WTC11 (cell line): ENCODE measurements around the gene ADCY1.

Experiments used
- ATF1 ChIP-seq: sonication (generic); formaldehyde crosslinking; IDR thresholded peaks from 2 replicates; pipeline ENCODE4 v1.8.1; 2023; ENCODE audit warnings: mild to moderate bottlenecking, moderate library complexity, missing genetic modification reagents
- FOXJ3 ChIP-seq: sonication (generic); formaldehyde crosslinking; IDR thresholded peaks from 2 replicates; pipeline ENCODE4 v1.9.0; 2021; ENCODE audit warnings: missing genetic modification reagents, mild to moderate bottlenecking, borderline replicate concordance
- NR1H2 ChIP-seq: sonication (generic); formaldehyde crosslinking; IDR thresholded peaks from 2 replicates; pipeline ENCODE4 v1.9.0; 2021; ENCODE audit warnings: mild to moderate bottlenecking, moderate library complexity, missing genetic modification reagents
- NR2C2 ChIP-seq: sonication (generic); formaldehyde crosslinking; IDR thresholded peaks from 2 replicates; pipeline ENCODE4 v1.8.0; 2022; ENCODE audit warnings: mild to moderate bottlenecking, missing genetic modification reagents
- SOX15 ChIP-seq: fragments of 250-450 bp; sonication (Bioruptor Pico); IDR thresholded peaks from 2 replicates; pipeline ENCODE4 v1.9.0; 2021; ENCODE audit warnings: mild to moderate bottlenecking
- TCF7 ChIP-seq: sonication (generic); formaldehyde crosslinking; IDR thresholded peaks from 2 replicates; pipeline ENCODE4 v1.8.0; 2022; ENCODE audit warnings: mild to moderate bottlenecking, low read depth, missing genetic modification reagents, moderate library complexity
- ZNF121 ChIP-seq: sonication (generic); formaldehyde crosslinking; IDR thresholded peaks from 2 replicates; pipeline ENCODE4 v1.8.0; 2023; ENCODE audit warnings: missing genetic modification reagents
- TF ChIP-seq, protein P1 (sequence below): fragments of 200-600 bp; IDR thresholded peaks from 2 replicates; pipeline ENCODE4 v1.8.0; 2022; ENCODE audit warnings: antibody characterized with exemption
- TF ChIP-seq, protein P2 (sequence below): sonication (generic); formaldehyde crosslinking; IDR thresholded peaks from 2 replicates; pipeline ENCODE4 v1.8.1; 2022; ENCODE audit warnings: missing genetic modification reagents, borderline replicate concordance
- TF ChIP-seq, protein P3 (sequence below): sonication (generic); formaldehyde crosslinking; IDR thresholded peaks from 2 replicates; pipeline ENCODE4 v1.8.1; 2022; ENCODE audit warnings: low read depth, mild to moderate bottlenecking, moderate library complexity, missing genetic modification reagents, borderline replicate concordance

DNA sequence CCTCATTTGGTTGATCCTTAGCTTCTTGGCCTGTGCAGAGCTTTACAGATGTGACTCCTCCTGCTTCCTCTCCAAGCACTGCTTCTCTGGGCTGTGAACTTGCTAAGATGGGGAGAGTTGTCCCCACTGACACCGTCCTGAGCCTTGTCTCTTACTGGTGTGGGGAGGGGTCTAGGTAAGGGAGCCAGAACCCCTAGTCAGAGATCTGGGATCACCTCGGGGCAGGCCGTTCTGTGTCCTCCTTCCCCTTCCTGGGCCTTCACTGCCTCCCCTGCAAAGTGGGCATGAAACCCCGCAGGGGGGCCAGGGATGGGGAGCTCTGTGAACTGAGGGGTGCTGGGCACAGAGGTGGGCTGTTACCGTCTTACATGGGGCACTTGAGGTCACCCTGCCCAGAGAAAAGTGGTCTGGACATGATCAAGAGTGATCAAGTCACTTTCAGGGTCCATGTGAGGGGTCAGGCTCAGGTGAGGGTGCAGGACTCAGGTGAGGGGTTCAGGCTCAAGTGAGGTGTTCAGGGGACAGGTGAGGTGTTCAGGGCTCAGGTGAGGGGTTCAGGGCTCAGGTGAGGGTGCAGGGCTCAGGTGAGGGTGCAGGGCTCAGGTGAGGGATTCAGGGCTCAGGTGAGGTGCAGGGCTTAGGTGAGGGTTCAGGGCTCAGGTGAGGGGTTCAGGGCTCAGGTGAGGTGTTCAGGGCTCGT is 86.2 kb downstream of the ADCY1 start:
- TF ChIP-seq, protein P1, sequence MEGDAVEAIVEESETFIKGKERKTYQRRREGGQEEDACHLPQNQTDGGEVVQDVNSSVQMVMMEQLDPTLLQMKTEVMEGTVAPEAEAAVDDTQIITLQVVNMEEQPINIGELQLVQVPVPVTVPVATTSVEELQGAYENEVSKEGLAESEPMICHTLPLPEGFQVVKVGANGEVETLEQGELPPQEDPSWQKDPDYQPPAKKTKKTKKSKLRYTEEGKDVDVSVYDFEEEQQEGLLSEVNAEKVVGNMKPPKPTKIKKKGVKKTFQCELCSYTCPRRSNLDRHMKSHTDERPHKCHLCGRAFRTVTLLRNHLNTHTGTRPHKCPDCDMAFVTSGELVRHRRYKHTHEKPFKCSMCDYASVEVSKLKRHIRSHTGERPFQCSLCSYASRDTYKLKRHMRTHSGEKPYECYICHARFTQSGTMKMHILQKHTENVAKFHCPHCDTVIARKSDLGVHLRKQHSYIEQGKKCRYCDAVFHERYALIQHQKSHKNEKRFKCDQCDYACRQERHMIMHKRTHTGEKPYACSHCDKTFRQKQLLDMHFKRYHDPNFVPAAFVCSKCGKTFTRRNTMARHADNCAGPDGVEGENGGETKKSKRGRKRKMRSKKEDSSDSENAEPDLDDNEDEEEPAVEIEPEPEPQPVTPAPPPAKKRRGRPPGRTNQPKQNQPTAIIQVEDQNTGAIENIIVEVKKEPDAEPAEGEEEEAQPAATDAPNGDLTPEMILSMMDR: no peak
- TF ChIP-seq, protein P2, sequence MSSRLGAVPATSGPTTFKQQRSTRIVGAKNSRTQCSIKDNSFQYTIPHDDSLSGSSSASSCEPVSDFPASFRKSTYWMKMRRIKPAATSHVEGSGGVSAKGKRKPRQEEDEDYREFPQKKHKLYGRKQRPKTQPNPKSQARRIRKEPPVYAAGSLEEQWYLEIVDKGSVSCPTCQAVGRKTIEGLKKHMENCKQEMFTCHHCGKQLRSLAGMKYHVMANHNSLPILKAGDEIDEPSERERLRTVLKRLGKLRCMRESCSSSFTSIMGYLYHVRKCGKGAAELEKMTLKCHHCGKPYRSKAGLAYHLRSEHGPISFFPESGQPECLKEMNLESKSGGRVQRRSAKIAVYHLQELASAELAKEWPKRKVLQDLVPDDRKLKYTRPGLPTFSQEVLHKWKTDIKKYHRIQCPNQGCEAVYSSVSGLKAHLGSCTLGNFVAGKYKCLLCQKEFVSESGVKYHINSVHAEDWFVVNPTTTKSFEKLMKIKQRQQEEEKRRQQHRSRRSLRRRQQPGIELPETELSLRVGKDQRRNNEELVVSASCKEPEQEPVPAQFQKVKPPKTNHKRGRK: no peak
- TF ChIP-seq NR1H2 (CRISPR knock-in tag) (no peak), FOXJ3 (CRISPR knock-in tag) (no peak), SOX15 (no peak), TCF7 (CRISPR knock-in tag) (no peak), ZNF121 (no peak), ATF1 (CRISPR knock-in tag) (no peak), NR2C2 (CRISPR knock-in tag) (no peak)
- TF ChIP-seq, protein P3, sequence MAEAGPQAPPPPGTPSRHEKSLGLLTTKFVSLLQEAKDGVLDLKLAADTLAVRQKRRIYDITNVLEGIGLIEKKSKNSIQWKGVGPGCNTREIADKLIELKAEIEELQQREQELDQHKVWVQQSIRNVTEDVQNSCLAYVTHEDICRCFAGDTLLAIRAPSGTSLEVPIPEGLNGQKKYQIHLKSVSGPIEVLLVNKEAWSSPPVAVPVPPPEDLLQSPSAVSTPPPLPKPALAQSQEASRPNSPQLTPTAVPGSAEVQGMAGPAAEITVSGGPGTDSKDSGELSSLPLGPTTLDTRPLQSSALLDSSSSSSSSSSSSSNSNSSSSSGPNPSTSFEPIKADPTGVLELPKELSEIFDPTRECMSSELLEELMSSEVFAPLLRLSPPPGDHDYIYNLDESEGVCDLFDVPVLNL: no peak
